Putamen (tissue), 1 donor: ENCODE results near the gene ARL8B.
"Not testable (repeated sequence)": the region's sequence is repeated elsewhere in the genome, so short reads cannot be mapped to it uniquely, and the experiment has no call there.

ENCODE experiments used
- DNase-seq: peaks from one replicate; pipeline ENCODE4 v3.0.0-alpha.2; 2016; ENCODE audit warnings: low spot score

ARL8B gene

GRCh38 chr3:5112043-5112442 is 10.0 kb upstream of the ARL8B start:
- no peak for DNase-seq

DNA sequence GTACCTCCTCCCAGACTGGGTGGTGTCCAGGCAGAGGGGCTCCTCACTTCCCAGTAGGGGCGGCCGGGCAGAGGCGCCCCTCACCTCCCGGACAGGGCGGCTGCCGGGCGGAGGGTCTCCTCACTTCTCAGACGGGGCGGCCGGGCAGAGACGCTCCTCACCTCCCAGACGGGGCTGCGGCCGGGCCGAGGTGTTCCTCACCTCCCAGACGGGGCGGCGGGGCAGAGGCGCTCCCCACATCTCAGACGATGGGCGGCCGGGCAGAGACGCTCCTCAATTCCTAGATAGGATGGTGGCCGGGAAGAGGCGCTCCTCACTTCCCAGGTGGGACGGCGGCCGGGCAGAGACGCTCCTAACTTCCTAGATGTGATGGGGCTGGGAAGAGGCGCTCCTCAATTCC is 8.4 kb upstream of the ARL8B start:
- DNase-seq: not testable (repeated sequence)

DNA sequence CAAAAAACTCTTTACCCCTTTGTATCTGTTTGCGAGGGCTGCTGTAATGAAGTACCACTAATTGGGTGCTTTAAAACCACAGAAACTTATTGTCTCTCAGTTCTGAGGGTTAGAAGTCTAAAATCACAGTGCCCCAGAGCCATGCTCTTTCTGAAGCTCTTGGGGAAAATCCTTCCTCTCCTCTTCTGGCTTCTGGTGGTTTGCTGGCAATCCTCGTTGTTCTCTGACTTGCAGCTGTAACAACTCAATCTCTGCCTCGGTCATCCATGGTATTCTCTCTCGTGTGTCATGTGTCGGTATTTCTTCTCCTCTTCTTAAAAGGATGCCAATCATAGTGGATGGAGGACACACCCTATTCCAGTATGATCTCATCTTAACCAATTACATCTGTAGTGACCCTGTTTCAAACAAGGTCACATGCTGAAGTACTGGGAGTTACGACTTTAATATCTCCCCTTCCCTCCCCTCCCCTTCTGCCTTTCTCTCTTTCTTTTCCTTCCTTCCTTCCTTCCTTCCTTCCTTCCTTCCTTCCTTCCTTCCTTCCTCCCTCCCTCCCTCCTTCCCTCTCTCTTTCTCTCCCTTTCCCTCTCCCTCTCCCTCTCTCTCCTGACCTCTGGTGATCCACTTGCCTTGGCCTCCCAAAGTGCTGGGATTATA is 6.5 kb upstream of the ARL8B start:
- no peak for DNase-seq

- DNase-seq: no peak
Observed at GRCh38 chr3:5116538-5116937, 5.6 kb upstream of the ARL8B start.

GRCh38 chr3:5120446-5120845 is 1.6 kb upstream of the ARL8B start:
- no peak for DNase-seq

GRCh38 chr3:5122741-5123706 is 932 bp downstream of the ARL8B start:
- DNase-seq: peak; percentile 47

- DNase-seq: no peak
Observed at GRCh38 chr3:5123937-5124336, 1.8 kb downstream of the ARL8B start.

- DNase-seq: no peak
Observed at GRCh38 chr3:5126586-5126985, 4.5 kb downstream of the ARL8B start.

DNA sequence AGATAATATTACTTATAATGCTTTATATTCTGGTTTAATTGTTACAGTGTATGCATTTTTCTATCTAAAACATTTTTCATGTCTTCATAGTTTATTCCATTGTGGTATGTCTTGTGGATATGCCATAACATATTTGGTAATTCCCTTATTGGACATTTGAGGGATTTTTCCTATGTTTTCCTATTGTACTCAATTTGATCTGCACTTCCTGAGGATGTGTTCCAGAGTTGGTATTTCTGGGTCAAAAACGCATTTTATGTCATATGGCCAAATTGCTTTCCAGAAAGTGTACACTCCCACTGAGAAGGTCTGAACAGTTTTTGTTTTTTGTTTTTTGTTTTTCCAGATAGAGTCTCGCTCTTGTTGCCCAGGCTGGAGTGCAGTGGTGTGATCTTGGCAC is 6.8 kb downstream of the ARL8B start:
- DNase-seq: no peak

- DNase-seq: no peak
Observed at GRCh38 chr3:5133239-5134018, 11.3 kb downstream of the ARL8B start.

DNA sequence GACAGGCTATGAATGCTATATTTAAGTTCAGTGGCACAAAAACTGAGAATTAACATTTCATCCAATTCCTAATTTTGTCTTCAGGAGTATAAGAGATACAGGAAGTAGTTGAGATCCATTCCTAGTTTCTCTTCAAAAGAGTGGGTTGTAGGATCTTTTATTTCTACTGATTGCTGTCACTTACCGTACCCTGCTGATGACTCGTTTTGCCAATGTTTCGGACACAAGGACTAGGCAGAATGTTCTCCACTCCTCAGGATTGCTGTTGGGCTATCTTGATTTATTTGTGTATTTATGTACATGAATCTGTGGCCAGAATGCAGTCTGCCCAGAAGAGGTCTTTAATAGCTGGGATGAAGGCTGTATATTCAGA is 11.9 kb downstream of the ARL8B start:
- no peak for DNase-seq

- DNase-seq: no peak
Observed at GRCh38 chr3:5134499-5134898, 12.4 kb downstream of the ARL8B start.

DNA sequence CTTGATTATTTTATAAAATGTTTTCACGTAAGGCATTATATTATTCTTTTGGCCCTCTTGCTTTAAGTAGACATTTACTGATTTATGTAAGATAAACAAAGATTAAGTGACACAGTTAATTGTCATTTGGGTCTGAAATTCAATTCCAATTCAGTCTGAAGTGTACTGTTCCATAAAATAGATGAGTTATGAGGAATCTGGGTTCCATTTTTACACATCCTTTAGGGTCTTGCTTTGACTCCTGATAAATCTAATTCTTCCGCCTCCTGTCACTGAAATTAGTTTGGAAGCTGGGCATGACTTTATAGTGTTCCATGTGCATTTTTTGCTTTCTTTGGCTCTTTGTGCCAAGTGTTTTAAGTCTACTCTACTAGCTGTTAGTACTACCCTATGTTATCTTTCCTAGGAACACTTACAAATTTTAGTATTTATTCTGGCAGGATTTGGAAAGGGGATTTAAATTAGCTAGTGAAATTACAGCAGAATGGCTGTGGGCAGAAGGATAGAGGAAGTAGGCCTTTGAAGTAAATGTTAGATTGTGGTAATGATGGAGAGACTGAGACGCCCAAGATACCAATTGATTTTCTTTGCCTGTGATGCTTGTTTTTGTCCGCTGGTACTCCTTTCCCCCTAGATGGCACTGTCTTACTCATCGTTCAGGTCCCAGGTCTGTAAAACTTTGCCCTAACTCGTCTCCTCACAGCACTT is 14.3 kb downstream of the ARL8B start:
- DNase-seq: no peak

- no peak for DNase-seq
Observed at GRCh38 chr3:5136919-5137429, 14.9 kb downstream of the ARL8B start.

GRCh38 chr3:5138214-5138981 is 16.3 kb downstream of the ARL8B start:
- no peak for DNase-seq

DNA sequence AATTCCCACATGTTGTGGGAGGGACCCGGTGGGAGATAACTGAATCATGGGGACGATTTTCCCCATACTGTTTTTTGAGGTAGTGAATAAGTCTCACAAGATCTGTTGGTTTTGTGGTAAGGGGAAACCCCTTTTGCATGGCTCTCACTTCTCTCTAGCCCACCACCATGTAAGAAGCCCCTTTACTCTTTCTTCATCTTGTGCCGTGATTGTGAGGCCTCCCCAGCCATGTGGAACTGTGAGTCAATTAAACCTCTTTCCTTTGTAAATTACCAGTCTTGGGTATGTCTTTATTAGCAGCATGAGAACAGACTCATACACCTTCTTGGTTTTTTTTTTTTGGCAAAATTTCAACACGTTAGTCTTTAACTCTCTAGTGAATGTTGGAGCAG is 18.1 kb downstream of the ARL8B start:
- DNase-seq: no peak

GRCh38 chr3:5140839-5141238 is 18.7 kb downstream of the ARL8B start:
- no peak for DNase-seq

DNA sequence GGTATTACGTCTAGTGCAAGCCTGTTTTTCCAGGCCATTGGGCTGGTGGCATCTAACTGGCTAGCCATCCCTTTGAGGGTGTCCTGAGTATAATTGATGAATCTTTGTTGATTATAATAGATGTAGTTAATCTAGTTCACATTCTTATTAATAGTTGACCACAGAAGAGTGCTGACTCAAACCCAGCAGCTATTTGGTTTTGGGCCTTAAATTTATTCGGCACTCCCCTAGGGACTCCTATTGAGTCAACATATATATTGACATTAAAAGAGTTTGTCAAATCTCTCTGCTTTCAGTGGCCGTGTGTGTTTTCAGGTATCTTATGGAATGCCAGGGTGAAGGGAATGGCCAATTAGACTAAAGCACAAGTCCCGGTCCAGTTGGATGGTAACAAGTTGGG is 19.7 kb downstream of the ARL8B start:
- no peak for DNase-seq

DNA sequence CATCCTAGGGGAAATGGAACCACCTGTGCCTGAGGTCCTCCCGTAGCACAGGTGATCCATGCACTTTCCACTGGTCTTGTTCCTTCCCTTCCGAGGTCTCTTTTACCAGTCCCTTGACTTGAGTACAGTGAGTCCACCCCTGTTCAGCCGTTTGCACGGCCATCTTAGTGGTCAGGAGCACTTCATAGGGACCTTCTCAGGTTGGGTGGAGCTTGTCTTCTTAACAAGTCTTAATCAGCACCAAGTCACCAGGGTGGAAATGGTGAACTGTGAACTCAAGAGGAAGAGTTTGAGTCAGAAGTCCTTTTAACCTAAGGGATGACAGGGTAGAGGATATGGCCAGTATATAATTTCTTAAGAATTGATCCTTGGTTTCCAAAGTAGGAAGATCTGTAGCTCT is 21.4 kb downstream of the ARL8B start:
- DNase-seq: no peak

DNA sequence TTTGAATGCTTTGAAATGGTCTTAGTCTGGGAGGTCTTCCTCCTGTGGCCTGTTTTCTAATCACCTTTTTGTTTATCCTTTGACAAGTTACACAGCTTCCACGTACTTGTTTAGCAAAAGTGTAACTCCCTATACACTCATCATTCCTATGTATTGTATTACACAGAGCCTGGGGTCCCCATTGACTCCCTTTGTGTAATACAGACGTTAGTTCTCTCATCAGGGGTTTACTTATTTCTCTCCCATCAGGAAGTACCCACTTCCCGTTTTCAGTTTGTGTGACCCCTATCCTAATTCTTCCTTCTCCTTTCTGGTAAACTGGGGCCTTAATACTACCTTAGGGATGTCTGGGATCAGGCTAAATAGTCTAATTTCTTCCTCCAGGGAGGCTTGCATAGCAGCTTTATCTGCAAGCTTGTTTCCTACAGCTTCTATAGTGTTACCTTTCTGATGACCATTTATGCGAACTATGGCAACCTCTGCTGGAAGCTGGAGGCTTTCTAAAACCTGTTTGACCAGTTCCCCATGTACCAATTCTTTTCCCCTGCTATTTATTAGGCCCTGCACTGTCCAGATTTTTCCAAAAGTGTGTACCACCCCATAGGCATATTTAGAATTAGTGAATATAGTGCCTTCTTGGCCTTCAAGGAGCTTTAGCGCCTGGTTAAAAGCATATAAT is 22.4 kb downstream of the ARL8B start:
- DNase-seq: no peak
